Measurements from ENCODE around the gene ABCC4. TPM values are rescaled to one million over a fixed set of nuclear protein-coding genes. Genes with fewer than 3 reads are reported as not detected.

ABCC4 gene
- total and polyA plus RNA-seq, 2 donors (not counting 1 experiment from before 2014, with no cell fraction given) = 1.8 to 7.1 TPM

DNA sequence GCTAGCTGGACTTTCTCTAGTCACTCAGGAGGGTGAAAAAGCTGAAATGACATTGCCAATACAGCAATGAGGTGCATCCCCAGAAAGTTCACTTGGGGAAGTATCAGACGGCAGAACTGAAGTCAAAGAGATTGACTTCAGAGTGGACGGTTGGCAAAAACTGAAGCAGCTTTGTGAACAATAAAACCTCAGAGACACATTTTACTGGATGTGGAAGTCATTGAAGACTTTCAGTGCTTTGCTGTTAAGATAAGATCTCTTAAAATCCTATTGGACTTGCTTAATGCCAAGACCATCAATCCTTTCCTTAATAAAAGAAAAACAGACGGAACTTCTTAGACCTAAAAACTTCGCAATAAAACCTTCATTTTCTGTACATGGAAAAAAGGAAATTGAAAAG is 103.7 kb downstream of the ABCC4 start:
- Mint-ChIP-seq H3K4me1 (no peaks in the 10 kb centered on the region), H3K4me3 (no peak overlapping the region), H3K9me3 (ENCODE audit: insufficient read depth) (no peaks in the 10 kb centered on the region)

DNA sequence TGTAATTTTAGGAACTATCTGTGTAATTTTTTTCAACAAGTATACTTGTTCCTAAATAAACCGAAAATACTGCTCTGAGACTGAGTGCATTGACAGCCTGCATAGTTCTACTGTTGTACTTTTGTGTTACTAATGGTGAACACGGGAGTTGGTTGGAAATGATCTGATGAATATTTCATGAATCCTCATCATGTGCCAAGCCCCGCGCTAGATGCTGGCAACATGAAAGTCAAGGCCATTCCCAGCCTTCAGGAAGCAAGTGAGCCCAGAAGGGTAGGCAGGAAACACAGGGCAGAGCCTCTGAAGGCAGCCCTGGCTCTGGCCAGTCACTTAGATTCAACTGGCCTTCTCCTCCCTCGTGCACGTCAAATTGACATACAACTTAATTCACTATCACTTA is 106.1 kb downstream of the ABCC4 start:
- H3K4me2 ChIP-seq (replicated peaks; ENCODE audit: low read depth, low read length, poor library complexity, severe bottlenecking) = no peak overlapping the region
- no peak overlapping the region for H3K27ac ChIP-seq (ENCODE audit: low read length in 2 of 2)
- ATAC-seq (ENCODE audit: low read depth) = no peak
- intact Hi-C loops (cut with micrococcal nuclease) = no loop called here
- H3K9me3 ChIP-seq (ENCODE audit: control extremely low read depth in 1 of 3, control insufficient read depth in 2 of 3, insufficient read depth in 1 of 3, low read length in 2 of 3) = no peaks in the 10 kb centered on the region
- no peak overlapping the region for H2AFZ ChIP-seq (ENCODE audit: insufficient read depth, low read depth, low read length, poor library complexity, severe bottlenecking)
- Mint-ChIP-seq H3K9me3 (ENCODE audit: insufficient read depth) (no peaks in the 10 kb centered on the region), H3K4me1 (no peaks in the 10 kb centered on the region), H3K27ac (no peak overlapping the region), H3K4me3 (no peak overlapping the region), H3K27me3 (no peaks in the 10 kb centered on the region)
- no peak for DNase-seq
- H3K79me2 ChIP-seq (ENCODE audit: control insufficient read depth, insufficient read depth, low read length) = no peaks in the 10 kb centered on the region
- H3K9ac ChIP-seq (ENCODE audit: low read length) = no peak overlapping the region
- no peaks in the 10 kb centered on the region for H4K20me1 ChIP-seq (ENCODE audit: control insufficient read depth, insufficient read depth, low read length, poor library complexity, severe bottlenecking)
- WGBS (ENCODE audit: insufficient coverage) = 100% methylated on average over 1 of the region's 6 CpGs
- no peak overlapping the region for H3K4me3 ChIP-seq (ENCODE audit: control extremely low read depth in 1 of 5, extremely low read depth in 1 of 5, insufficient read depth in 1 of 5, low read depth in 2 of 5, low read length in 4 of 5)
- H3K36me3 ChIP-seq (replicated peaks in 1 of 2; ENCODE audit: control extremely low read depth in 1 of 2, control insufficient read depth in 1 of 2, extremely low read depth in 1 of 2, insufficient read depth in 2 of 2, low read length in 1 of 2) = no peaks in the 10 kb centered on the region
- ChIA-PET POLR2A (no interaction called here), CTCF (interaction anchor here (13.1 kb wide), 1 partner anchor 210 kb away, joined by 477 read pairs; no protein-coding TSS in a partner anchor)
- no peak for TF ChIP-seq EZH2 (IDR thresholded peaks at IDR 0.05; ENCODE audit: borderline replicate concordance, insufficient read depth, low read depth, low read length, poor library complexity, severe bottlenecking)
- TF ChIP-seq, protein P1, sequence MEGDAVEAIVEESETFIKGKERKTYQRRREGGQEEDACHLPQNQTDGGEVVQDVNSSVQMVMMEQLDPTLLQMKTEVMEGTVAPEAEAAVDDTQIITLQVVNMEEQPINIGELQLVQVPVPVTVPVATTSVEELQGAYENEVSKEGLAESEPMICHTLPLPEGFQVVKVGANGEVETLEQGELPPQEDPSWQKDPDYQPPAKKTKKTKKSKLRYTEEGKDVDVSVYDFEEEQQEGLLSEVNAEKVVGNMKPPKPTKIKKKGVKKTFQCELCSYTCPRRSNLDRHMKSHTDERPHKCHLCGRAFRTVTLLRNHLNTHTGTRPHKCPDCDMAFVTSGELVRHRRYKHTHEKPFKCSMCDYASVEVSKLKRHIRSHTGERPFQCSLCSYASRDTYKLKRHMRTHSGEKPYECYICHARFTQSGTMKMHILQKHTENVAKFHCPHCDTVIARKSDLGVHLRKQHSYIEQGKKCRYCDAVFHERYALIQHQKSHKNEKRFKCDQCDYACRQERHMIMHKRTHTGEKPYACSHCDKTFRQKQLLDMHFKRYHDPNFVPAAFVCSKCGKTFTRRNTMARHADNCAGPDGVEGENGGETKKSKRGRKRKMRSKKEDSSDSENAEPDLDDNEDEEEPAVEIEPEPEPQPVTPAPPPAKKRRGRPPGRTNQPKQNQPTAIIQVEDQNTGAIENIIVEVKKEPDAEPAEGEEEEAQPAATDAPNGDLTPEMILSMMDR (IDR thresholded peaks at IDR 0.05) = no peak
- H3K4me1 ChIP-seq (ENCODE audit: control insufficient read depth in 2 of 2, insufficient read depth in 2 of 2, low read length in 2 of 2) = no peaks in the 10 kb centered on the region
- no peaks in the 10 kb centered on the region for H3K27me3 ChIP-seq (replicated peaks in 1 of 4; ENCODE audit: control extremely low read depth in 1 of 4, control insufficient read depth in 3 of 4, insufficient read depth in 4 of 4, low read length in 3 of 4)

More for the DNA sequence above, 103.7 kb downstream of the ABCC4 start:
- H3K27me3 ChIP-seq (replicated peaks in 1 of 4; ENCODE audit: control extremely low read depth in 1 of 4, control insufficient read depth in 3 of 4, insufficient read depth in 4 of 4, low read length in 3 of 4) = no peaks in the 10 kb centered on the region
- no peak overlapping the region for H2AFZ ChIP-seq (ENCODE audit: insufficient read depth, low read depth, low read length, poor library complexity, severe bottlenecking)
- ChIA-PET CTCF (interaction anchor here (0.9 to 1.3 kb wide), 2 partner anchors 9 to 207 kb away, joined by 4 read pairs; no protein-coding TSS in a partner anchor), POLR2A (no interaction called here)
- Mint-ChIP-seq H3K27me3 (no peaks in the 10 kb centered on the region), H3K27ac (no peak overlapping the region)
- H3K4me2 ChIP-seq (replicated peaks; ENCODE audit: low read depth, low read length, poor library complexity, severe bottlenecking) = no peak overlapping the region
- DNase-seq (no peak), ATAC-seq (ENCODE audit: low read depth) (no peak)
- no peak overlapping the region for H3K27ac ChIP-seq (ENCODE audit: low read length in 2 of 2)
- no peaks in the 10 kb centered on the region for H3K79me2 ChIP-seq (ENCODE audit: control insufficient read depth, insufficient read depth, low read length)
- intact Hi-C loops (cut with micrococcal nuclease) = no loop called here
- 90% methylated on average over 2 of the region's 4 CpGs for WGBS (ENCODE audit: insufficient coverage)
- no peaks in the 10 kb centered on the region for H3K4me1 ChIP-seq (ENCODE audit: control insufficient read depth in 2 of 2, insufficient read depth in 2 of 2, low read length in 2 of 2)
- no peaks in the 10 kb centered on the region for H4K20me1 ChIP-seq (ENCODE audit: control insufficient read depth, insufficient read depth, low read length, poor library complexity, severe bottlenecking)
- no peak for TF ChIP-seq EZH2 (IDR thresholded peaks at IDR 0.05; ENCODE audit: borderline replicate concordance, insufficient read depth, low read depth, low read length, poor library complexity, severe bottlenecking)
- TF ChIP-seq, protein P1 (IDR thresholded peaks at IDR 0.05) = no peak
- H3K36me3 ChIP-seq (replicated peaks in 1 of 2; ENCODE audit: control extremely low read depth in 1 of 2, control insufficient read depth in 1 of 2, extremely low read depth in 1 of 2, insufficient read depth in 2 of 2, low read length in 1 of 2) = no peaks in the 10 kb centered on the region
- H3K4me3 ChIP-seq (ENCODE audit: control extremely low read depth in 1 of 5, extremely low read depth in 1 of 5, insufficient read depth in 1 of 5, low read depth in 2 of 5, low read length in 4 of 5) = no peak overlapping the region
- no peaks in the 10 kb centered on the region for H3K9me3 ChIP-seq (ENCODE audit: control extremely low read depth in 1 of 3, control insufficient read depth in 2 of 3, insufficient read depth in 1 of 3, low read length in 2 of 3)
- H3K9ac ChIP-seq (ENCODE audit: low read length) = no peak overlapping the region
